MM.1S (cell line): ENCODE results near the gene LRRTM1.

ENCODE experiments used
- DNase-seq: peaks from one replicate; pipeline ENCODE4 v3.0.0-alpha.2; 2015
- H2AFZ ChIP-seq: fragments of 300-600 bp; sonication (generic); 2 replicates; pipeline ENCODE4 v1.6.0; 2016; ENCODE audit warnings: antibody characterized with exemption, low read length
- H3F3A ChIP-seq: fragments of 300-600 bp; sonication (generic); 2 replicates; pipeline ENCODE4 v1.6.1; 2016; ENCODE audit warnings: mild to moderate bottlenecking, antibody characterized with exemption, low read length, moderate library complexity, mixed read lengths; ENCODE audit not compliant: insufficient read depth
- H3K27ac ChIP-seq: fragments of 300-600 bp; sonication (generic); 2 replicates; pipeline ENCODE4 v1.5.1; 2016; ENCODE audit warnings: mild to moderate bottlenecking, low read length
- H3K27me3 ChIP-seq: fragments of 300-600 bp; sonication (generic); replicated peaks from 2 replicates; pipeline ENCODE4 v1.6.0; 2016; ENCODE audit warnings: low read length; ENCODE audit not compliant: insufficient read depth
- H3K36me3 ChIP-seq: fragments of 300-600 bp; sonication (generic); replicated peaks from 2 replicates; pipeline ENCODE4 v1.6.1; 2016; ENCODE audit warnings: mild to moderate bottlenecking, low read length, mixed read lengths; ENCODE audit not compliant: insufficient read depth
- H3K4me1 ChIP-seq: fragments of 300-600 bp; sonication (generic); 2 replicates; pipeline ENCODE4 v1.6.1; 2016; ENCODE audit warnings: low read length, mixed read lengths
- H3K4me2 ChIP-seq: fragments of 300-600 bp; sonication (generic); 2 replicates; pipeline ENCODE4 v1.6.0; 2016; ENCODE audit warnings: low read depth, low read length
- H3K4me3 ChIP-seq: fragments of 300-600 bp; sonication (generic); 2 replicates; pipeline ENCODE4 v1.5.1; 2016; ENCODE audit warnings: low read length, mixed read lengths
- H3K79me2 ChIP-seq: fragments of 300-600 bp; sonication (generic); 2 replicates; pipeline ENCODE4 v1.6.1; 2016; ENCODE audit warnings: mixed run types, low read length, mixed read lengths
- H3K9ac ChIP-seq: fragments of 300-600 bp; sonication (generic); 2 replicates; pipeline ENCODE4 v1.6.1; 2016; ENCODE audit warnings: low read length, mixed read lengths
- H3K9me2 ChIP-seq: fragments of 300-600 bp; sonication (generic); replicated peaks from 2 replicates; pipeline ENCODE4 v1.6.1; 2016; ENCODE audit warnings: mild to moderate bottlenecking, low read length, mixed read lengths; ENCODE audit not compliant: insufficient read depth
- H3K9me3 ChIP-seq: fragments of 300-600 bp; sonication (generic); replicated peaks from 2 replicates; pipeline ENCODE4 v1.6.1; 2016; ENCODE audit warnings: mild to moderate bottlenecking, low read length, mixed read lengths; ENCODE audit not compliant: insufficient read depth
- H4K20me1 ChIP-seq: fragments of 300-600 bp; sonication (generic); 2 replicates; pipeline ENCODE4 v1.6.1; 2016; ENCODE audit warnings: mild to moderate bottlenecking, low read length, moderate library complexity, mixed read lengths; ENCODE audit not compliant: insufficient read depth
- CTCF ChIP-seq: fragments of 300-600 bp; sonication (generic); IDR thresholded peaks from 2 replicates; pipeline ENCODE4 v1.5.1; 2016; ENCODE audit warnings: antibody characterized with exemption, low read length, mixed read lengths
- EZH2 ChIP-seq: fragments of 300-600 bp; sonication (generic); optimal IDR thresholded peaks from 2 replicates; pipeline ENCODE3; 2017; ENCODE audit warnings: low read depth, mild to moderate bottlenecking, antibody characterized with exemption, low read length, mixed read lengths
- EZH2phosphoT487 ChIP-seq: fragments of 300-600 bp; sonication (generic); IDR thresholded peaks from 2 replicates; pipeline ENCODE4 v1.6.1; 2018; ENCODE audit warnings: antibody characterized with exemption, low read length

LRRTM1 gene

DNA sequence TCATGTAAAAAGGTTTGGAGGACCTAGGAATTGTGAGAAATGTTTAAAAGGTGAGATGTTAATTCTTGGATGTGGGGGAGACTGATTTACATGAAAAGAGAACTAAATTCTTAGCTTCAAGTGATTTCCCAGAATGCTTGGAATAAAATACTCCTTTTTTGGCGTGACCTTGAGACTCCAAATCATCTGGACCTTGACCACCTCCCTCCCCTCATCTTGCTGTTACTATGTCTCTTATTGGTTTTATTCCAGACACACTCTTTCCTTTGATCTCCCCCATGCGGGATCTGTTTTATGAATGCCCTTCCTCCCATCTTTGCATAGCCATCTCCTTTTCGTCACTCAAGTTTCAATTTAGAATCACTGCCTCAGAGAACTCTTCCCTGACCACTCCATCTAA, 20.0 kb upstream of the LRRTM1 start:
- Histone ChIP-seq H3F3A (no peaks in the 10 kb centered on the region), H3K79me2 (no peaks in the 10 kb centered on the region), H3K27ac (no peak overlapping the region), H3K27me3 (no peaks in the 10 kb centered on the region), H2AFZ (no peak overlapping the region), H3K9me3 (no peaks in the 10 kb centered on the region), H3K4me1 (no peaks in the 10 kb centered on the region), H4K20me1 (no peaks in the 10 kb centered on the region), H3K9ac (no peak overlapping the region), H3K9me2 (no peaks in the 10 kb centered on the region), H3K4me3 (no peak overlapping the region), H3K4me2 (no peak overlapping the region), H3K36me3 (no peaks in the 10 kb centered on the region)
- TF ChIP-seq EZH2phosphoT487 (no peak), EZH2 (no peak), CTCF (no peak)
- DNase-seq, result no peak

GRCh38 chr2:80323610-80324009, 19.1 kb upstream of the LRRTM1 start:
- H2AFZ ChIP-seq, result no peak overlapping the region
- no peaks in the 10 kb centered on the region for H3K9me3 ChIP-seq
- H3K4me1 ChIP-seq, result no peaks in the 10 kb centered on the region
- no peak overlapping the region for H3K27ac ChIP-seq
- DNase-seq, result no peak
- H3K4me2 ChIP-seq, result no peak overlapping the region
- H3F3A ChIP-seq, result no peaks in the 10 kb centered on the region
- H3K36me3 ChIP-seq, result no peaks in the 10 kb centered on the region
- H4K20me1 ChIP-seq, result no peaks in the 10 kb centered on the region
- H3K9me2 ChIP-seq, result no peaks in the 10 kb centered on the region
- no peak overlapping the region for H3K9ac ChIP-seq
- no peaks in the 10 kb centered on the region for H3K27me3 ChIP-seq
- no peaks in the 10 kb centered on the region for H3K79me2 ChIP-seq
- TF ChIP-seq EZH2, result no peak
- no peak for TF ChIP-seq CTCF
- no peak for TF ChIP-seq EZH2phosphoT487
- no peak overlapping the region for H3K4me3 ChIP-seq

- Histone ChIP-seq H3K9me2 (no peaks in the 10 kb centered on the region), H4K20me1 (no peaks in the 10 kb centered on the region), H3K9ac (no peak overlapping the region), H3K79me2 (no peaks in the 10 kb centered on the region), H3K4me2 (no peak overlapping the region), H3F3A (no peaks in the 10 kb centered on the region), H3K27me3 (no peaks in the 10 kb centered on the region), H3K27ac (no peak overlapping the region), H2AFZ (no peak overlapping the region), H3K4me3 (no peak overlapping the region), H3K9me3 (no peaks in the 10 kb centered on the region), H3K36me3 (no peaks in the 10 kb centered on the region), H3K4me1 (no peaks in the 10 kb centered on the region)
- TF ChIP-seq EZH2, result no peak
- no peak for TF ChIP-seq EZH2phosphoT487
- no peak for TF ChIP-seq CTCF
- no peak for DNase-seq
Measured at GRCh38 chr2:80322958-80323357, 18.4 kb upstream of the LRRTM1 start.
